Astrocyte (in vitro differentiated cells and primary cell): ENCODE measurements around the gene LHFPL3.

ENCODE experiments used
- EZH2 ChIP-seq: IDR thresholded peaks from 2 replicates; pipeline ENCODE4 v1.6.1; 2012; ENCODE audit warnings: mild to moderate bottlenecking, low read length, inconsistent platforms; ENCODE audit not compliant: insufficient read depth
- TF ChIP-seq, protein P1 (sequence below): IDR thresholded peaks from 2 replicates; pipeline ENCODE4 v1.5.1; 2011; ENCODE audit warnings: low read depth, mild to moderate bottlenecking, inconsistent platforms, low read length, moderate library complexity; ENCODE audit not compliant: insufficient read depth

DNA sequence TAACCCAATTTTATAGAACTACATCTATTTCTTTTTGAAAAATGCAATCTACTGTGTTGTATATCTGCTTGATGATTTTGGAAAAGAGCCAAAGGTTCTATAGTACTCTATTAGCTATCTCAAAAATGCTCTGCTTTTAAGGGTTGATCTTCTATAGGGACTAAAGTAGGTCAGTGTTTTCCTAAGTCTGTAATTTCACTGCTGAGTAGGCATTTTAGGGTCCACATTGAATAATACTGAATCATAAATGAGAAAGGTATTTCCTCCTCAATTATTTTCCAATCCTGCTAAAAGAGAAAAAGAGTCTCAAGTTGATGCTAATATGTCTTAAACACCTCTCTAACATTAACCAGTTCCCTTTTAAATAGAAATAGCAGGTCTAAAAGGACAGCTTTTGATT, 244.2 kb downstream of the LHFPL3 start:
- TF ChIP-seq, protein P1, sequence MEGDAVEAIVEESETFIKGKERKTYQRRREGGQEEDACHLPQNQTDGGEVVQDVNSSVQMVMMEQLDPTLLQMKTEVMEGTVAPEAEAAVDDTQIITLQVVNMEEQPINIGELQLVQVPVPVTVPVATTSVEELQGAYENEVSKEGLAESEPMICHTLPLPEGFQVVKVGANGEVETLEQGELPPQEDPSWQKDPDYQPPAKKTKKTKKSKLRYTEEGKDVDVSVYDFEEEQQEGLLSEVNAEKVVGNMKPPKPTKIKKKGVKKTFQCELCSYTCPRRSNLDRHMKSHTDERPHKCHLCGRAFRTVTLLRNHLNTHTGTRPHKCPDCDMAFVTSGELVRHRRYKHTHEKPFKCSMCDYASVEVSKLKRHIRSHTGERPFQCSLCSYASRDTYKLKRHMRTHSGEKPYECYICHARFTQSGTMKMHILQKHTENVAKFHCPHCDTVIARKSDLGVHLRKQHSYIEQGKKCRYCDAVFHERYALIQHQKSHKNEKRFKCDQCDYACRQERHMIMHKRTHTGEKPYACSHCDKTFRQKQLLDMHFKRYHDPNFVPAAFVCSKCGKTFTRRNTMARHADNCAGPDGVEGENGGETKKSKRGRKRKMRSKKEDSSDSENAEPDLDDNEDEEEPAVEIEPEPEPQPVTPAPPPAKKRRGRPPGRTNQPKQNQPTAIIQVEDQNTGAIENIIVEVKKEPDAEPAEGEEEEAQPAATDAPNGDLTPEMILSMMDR = no peak
- TF ChIP-seq EZH2 = no peak
